ENCODE results near the gene SMOC1.

The SMOC1 gene

GRCh38 chr14:70018230-70018629 is 139.0 kb downstream of the SMOC1 start:
- no peak for DNase-seq

- DNase-seq, result peak in 1 of 2 donors; percentile 4
These were observed 139.5 kb downstream of the SMOC1 start for GRCh38 chr14:70018713-70019211.

GRCh38 chr14:70019695-70020094 is 140.5 kb downstream of the SMOC1 start:
- no peak for DNase-seq

- DNase-seq, result no peak
These were observed 141.3 kb downstream of the SMOC1 start for GRCh38 chr14:70020352-70021170.

GRCh38 chr14:70021548-70022220 is 142.5 kb downstream of the SMOC1 start:
- DNase-seq, result no peak

- DNase-seq, result no peak
These were observed 143.7 kb downstream of the SMOC1 start for GRCh38 chr14:70022771-70023445.

GRCh38 chr14:70023871-70024270 is 144.7 kb downstream of the SMOC1 start:
- no peak for DNase-seq

GRCh38 chr14:70027785-70028428 is 148.7 kb downstream of the SMOC1 start:
- DNase-seq, result peak; percentile 30 to 49

GRCh38 chr14:70029296-70030132 is 150.3 kb downstream of the SMOC1 start:
- DNase-seq, result no peak

- DNase-seq, result no peak
These were observed 152.8 kb downstream of the SMOC1 start for GRCh38 chr14:70032016-70032415.

- DNase-seq, result no peak
These were observed 153.2 kb downstream of the SMOC1 start for GRCh38 chr14:70032447-70032846.

- no peak for DNase-seq
These were observed 153.9 kb downstream of the SMOC1 start for GRCh38 chr14:70033116-70033515.

GRCh38 chr14:70033561-70033960 is 154.3 kb downstream of the SMOC1 start:
- DNase-seq, result no peak

GRCh38 chr14:70034257-70034656 is 155.0 kb downstream of the SMOC1 start:
- no peak for DNase-seq

GRCh38 chr14:70036665-70037064 is 157.4 kb downstream of the SMOC1 start:
- no peak for DNase-seq

- DNase-seq, result no peak
These were observed 163.8 kb downstream of the SMOC1 start for GRCh38 chr14:70043001-70043400.

GRCh38 chr14:70045310-70045709 is 166.1 kb downstream of the SMOC1 start:
- no peak for DNase-seq

GRCh38 chr14:70045844-70046535 is 166.8 kb downstream of the SMOC1 start:
- no peak for DNase-seq

- no peak for DNase-seq
These were observed 168.5 kb downstream of the SMOC1 start for GRCh38 chr14:70047598-70048312.

GRCh38 chr14:70048313-70048654 is 169.1 kb downstream of the SMOC1 start:
- DNase-seq, result no peak

- DNase-seq, result no peak
These were observed 170.4 kb downstream of the SMOC1 start for GRCh38 chr14:70049605-70050004.

All from CD4-positive, alpha-beta T cell treated with Interferon alpha-2 for 1 hour (primary cell).